ENCODE data around the gene H2BK1.

H2BK1 gene

DNA sequence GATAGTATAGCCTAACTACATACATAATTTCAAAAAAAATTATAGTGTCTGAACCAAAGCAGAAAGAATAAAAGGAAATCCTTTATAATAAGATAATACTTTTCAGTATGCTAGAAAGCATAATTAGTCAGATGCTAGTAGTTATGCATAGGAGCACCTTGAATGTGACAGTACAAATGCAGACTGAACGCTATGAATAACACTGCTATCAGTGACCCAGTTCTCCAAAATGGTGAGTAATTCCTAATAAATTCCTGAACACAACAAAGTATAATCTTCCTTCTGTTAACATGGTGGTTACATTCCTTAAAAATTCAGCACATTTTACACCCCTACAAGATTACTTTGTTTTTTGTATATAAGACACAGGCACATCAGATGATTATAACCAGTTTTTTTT, 20.8 kb upstream of the H2BK1 start:
- no peak for DNase-seq

- no peak for DNase-seq
Measured at GRCh38 chr7:151229249-151229648, 19.0 kb upstream of the H2BK1 start.

GRCh38 chr7:151228024-151228866, 18.0 kb upstream of the H2BK1 start:
- no peak for DNase-seq

DNA sequence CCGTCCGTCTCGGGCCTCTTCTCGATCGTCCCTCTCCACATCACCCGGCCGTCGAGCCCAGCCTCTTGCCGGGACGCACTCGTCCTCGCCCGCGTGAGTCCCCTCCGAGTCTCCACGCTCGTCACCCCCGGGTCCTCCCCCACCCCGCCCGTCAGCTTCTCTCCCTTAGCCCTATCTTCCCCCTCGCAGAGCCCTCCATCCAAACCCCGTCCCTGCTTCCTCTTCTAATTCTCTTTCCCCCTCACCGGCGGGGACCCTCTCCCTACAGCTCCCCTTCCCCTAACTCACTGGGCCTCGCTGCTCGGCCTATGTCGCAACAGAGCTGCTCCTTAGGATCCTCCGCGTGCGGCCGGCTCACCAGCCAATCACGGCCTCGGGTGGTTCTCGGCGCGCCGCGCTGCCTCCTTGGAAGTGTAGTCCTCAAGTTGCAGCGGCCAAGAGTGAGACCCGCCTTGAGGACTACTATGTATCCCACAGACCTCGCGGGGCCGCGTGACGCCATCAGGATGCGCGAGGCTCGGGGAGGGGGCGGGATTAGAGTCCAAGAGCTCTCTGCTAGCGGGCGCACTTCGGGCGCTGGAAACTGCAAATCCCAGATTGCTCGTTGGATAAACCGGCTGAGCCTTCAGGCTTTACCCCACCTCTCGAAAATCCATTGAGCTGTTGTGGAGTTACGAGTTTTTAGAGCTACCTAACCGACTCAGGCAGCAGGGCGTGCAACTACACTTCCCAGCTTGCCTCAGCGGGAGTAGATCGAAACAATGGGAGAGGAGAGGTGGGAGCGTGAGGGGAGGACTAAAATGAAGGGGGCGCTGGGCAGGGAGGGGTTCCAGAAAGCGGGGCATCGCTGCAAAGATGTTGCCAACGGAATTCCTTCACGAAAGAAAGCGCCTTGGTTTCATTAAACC, 16.8 kb upstream of the H2BK1 start, which contains the start of gene ABCF2:
Gene ABCF2, minus strand, starts transcription at position 331 of the 908 bp plus-strand sequence. CDS start 747 bp downstream, outside the sequence.
- DNase-seq: peak; percentile 97

DNA sequence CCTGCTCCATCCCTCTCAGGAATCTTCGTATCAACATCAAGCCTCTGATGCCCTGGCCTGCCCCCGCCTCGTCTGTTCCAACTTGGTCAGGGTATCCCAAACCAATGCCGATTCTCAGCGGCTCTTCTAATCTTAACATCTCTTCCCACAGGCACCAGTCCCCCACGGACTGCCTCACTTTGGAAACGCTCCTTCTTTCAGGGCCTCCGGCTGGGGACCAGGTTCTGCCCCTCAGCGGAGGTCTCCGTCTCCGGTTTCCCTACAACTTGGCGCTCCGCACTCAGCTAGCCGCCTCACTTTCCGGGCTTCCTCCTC, 16.2 kb upstream of the H2BK1 start:
- no peak for DNase-seq

- DNase-seq: no peak
Measured at GRCh38 chr7:151225948-151226510, 15.7 kb upstream of the H2BK1 start.

- no peak for DNase-seq
Measured at GRCh38 chr7:151223728-151224127, 13.4 kb upstream of the H2BK1 start.

DNA sequence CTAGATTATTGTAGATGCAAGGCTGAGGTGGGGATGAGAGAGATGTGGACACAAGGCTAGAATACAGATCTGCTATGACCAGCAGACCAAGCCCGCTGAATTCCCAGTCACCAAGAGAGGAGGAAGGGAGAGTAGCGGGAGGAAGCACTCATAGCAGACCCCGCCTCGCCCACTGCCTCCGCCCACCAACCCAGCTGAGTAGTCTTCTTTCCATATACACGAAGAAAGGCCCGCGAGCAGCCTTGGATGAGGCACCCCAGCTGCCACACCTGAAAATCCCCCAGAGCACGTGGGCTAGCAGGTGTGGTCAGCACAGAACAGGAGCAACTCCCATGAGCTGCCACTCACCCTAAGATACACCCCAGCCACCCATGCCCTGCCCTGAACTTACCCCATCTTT, 7.9 kb upstream of the H2BK1 start:
- DNase-seq: no peak

DNA sequence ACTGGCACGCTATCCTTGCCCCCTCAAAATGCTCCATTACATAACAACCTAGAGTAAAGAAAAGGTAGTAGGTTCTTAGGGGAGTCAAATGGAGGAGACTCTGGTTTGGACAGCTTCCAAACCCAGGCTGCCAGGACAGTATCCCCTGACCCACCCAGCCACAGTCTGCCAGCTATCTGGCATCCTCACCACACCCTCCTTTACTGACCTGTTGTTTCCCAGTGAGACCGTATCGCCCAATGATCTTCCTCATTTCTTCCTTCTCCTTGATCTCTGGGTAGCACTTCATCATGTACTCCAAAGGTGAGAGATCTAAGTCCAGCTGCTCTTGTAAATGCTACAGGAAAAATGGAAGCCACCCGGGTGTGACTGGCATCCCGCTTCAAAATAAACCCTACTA, 5.1 kb upstream of the H2BK1 start:
- DNase-seq: no peak

DNA sequence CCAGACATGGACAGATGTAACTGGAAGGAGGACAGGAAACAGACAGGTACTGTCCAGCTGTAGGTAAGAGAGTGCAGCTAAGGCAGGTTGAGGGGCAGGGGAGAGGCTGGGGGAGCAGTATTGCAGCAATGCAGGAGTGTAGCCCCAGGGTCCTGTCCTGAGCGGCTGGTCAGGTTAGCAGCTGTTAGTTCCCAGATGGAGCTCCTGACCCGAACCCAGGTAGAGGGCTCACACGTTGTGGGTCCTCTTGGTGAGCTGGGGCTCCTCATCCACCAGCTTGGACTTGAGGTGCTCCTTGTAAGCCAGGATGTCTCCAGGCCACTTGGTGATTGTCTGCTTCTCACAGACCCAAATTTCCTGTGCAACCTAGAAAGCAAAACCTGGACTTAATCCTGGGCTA, 3.5 kb upstream of the H2BK1 start:
- no peak for DNase-seq

DNA sequence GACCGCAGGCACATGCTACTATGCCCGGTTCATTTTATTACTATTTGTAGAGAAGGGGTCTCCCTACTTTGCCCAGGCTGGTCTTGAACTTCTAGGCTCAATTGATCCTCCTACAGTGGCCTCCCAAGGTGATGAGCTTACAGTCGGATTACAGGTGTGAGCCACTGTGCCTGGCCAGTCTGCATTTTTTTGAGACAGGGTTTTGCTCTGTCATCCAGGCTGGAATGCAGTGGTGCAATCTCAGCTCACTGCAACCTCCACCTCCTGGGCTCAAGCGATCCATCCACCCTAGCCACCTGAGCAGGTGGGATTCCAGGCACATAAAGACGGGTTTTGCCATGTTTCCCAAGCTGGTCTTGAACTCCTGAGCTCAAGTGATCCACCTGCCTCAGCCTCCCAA, 2.3 kb upstream of the H2BK1 start:
- DNase-seq: no peak

GRCh38 chr7:151211155-151211772, 976 bp upstream of the H2BK1 start:
- no peak for DNase-seq

DNA sequence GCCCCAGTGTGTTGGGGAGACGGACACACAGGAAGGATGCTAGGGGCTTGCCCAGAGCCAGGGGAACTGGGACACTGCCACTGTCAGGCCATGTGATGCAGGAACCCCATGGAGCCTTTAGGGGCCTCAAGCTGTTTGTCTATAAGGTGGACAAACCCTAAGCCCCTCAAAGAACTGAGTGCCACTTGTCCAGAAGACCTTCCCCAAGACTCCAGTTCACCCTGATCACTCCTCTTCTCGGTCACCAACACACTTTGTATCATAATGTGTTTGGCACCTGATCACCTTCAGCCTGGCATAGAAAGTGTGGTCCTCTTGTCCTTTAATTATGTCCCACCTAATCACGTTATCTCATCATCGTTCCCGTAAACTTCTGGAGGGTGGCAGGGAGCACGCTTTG, 700 bp downstream of the H2BK1 start:
- no peak for DNase-seq

DNA sequence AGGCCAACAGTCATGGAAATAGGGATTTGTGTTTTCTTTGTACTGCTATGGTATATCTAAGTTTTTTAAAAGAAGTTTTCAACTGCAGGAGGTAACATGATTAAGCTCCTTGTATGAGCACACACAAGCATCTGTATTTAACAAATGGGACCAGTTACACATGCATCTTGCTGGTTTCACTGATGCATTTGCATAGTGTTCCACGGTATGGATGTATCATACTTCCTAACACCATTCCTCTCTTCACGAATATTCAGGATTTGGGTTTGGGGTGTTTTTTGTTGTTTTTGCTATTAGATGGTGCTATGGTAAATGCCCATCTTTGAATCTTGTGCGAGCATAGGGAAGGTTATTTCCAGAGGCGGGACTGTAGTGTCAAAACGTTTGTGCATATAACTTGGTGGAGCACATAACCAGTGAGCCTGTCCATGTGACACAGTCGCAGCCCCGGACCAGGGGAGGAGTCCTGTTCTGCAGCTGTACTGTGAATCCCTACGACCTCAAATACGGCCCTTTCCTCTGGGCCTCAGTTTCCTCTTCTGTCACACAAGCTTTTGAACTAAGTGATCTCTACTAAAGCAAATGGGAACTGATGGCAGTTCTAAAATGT, 1.9 kb downstream of the H2BK1 start:
- no peak for DNase-seq

DNA sequence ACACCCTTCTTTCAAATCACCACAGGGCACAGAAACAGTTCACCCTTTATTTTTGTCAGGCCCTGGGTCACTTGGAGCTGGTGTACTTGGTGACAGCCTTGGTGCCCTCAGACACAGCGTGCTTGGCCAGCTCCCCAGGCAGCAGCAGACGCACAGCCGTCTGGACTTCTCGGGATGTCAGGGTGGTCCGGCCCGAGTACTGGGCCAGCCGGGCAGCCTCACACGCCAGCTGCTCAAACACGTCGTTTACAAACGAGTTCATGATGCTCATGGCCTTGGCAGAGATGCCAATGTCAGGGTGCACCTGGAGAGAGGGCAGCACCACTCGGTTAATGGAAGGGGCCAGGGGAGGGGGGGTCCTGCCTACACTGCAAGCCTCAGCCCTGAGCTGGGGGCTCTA, 2.5 kb downstream of the H2BK1 start:
- no peak for DNase-seq

GRCh38 chr7:151207315-151207714, 3.0 kb downstream of the H2BK1 start:
- DNase-seq: no peak

DNA sequence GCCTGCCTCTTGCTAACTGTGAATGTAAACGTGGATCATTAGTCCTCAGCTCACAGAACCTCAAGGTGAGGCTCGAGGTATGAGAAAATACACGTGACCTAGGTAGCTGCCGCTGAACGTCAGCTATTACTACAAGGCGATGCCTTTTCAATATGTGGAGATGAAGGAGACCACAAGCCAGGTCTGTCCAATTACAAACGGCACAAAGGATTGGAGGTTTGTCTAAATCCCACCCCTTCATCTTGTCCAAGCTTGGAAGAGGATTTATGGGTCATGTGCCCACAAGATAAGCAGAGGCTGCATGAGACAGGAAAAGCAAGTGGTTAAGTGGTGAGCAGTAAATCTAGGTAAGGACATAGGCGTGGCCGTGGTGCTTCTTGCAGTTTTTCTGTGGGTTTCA, 3.4 kb downstream of the H2BK1 start:
- no peak for DNase-seq

GRCh38 chr7:151205730-151206129, 4.6 kb downstream of the H2BK1 start:
- no peak for DNase-seq

DNA sequence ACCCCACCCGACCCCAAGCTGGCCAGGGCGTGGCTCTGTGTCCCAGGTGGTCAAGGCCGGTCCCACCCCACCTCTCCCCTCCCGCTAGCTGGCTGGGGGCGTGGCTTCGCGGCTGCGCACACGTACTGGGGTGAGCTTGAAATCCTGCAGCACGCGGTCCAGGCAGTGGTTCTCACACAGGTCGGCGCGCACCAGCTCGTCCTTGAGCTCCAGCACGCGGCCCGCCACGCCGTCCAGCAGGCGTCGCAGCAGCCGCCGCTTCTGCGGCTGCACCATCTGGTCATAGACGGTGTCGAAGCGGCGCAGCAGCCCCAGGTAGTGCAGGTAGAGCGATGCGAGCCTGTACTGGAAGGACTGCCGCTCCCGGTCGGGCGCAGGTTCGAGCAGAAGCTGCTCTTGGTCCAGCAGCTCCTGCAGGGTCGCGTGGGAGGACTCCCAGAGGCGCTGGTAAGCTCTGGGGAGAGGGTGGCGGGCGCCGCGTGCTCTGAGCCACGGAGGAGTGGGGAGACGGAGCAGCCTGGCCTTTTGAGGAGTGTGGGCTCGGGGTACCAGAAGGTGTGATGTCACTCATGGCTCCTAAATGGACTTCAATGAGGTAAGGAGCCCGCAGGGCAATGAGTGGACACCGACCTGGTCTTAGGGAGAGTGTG, 5.8 kb downstream of the H2BK1 start:
- no peak for DNase-seq

DNA sequence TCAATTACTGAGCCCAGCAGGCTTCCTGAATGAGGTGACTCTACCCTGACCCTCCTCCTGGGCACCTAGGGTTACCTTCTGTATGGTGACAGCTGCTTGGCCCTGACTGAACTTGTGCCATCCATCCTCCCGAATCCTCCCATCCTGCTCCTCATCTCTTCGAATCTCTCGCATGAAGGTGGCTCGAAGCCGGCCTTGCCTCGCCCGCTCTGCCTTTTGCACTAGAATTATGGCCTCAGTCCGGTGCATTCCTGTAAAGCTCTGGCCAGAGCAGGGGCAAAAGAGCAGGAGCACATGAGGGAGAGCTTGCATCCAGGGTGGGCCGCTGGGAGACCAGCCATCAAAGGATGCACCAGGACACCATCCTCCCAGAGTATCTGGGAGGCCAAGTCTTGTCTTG, 7.5 kb downstream of the H2BK1 start:
- DNase-seq: no peak

GRCh38 chr7:151201751-151202150, 8.5 kb downstream of the H2BK1 start:
- no peak for DNase-seq

DNA sequence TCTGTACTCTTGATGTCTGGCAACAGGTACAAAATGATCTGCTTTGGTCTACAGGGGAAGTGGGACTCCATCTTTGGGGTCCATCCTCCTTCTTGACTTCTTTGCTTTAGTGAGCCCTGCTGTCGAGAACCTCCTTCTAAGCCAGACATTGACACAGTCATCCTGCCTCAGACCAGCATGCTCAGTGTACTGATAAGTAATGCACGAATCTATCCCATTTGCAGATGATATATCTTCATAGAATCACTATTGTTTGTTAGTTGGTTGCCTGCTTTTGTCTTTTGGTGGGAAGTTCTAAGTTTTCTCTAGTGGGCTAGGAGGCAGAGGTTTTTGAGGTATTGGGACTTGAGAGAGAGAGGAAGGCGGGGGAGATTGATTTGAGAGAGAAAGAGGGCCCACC, 8.9 kb downstream of the H2BK1 start:
- DNase-seq: no peak

Measured in activated CD4-positive, alpha-beta T cell treated with anti-CD3 and anti-CD28 coated beads for 1 hour (primary cell).